ENCODE data around the gene CMSS1.
A peak's percentile ranks its signal among the peaks of the same experiment; 100 is the strongest.

The CMSS1 gene

GRCh38 chr3:100159331-100160153, 341.9 kb downstream of the CMSS1 start:
- peak; percentile 34 for DNase-seq

GRCh38 chr3:100160521-100160920, 342.9 kb downstream of the CMSS1 start:
- no peak for DNase-seq

GRCh38 chr3:100163787-100164186, 346.1 kb downstream of the CMSS1 start:
- DNase-seq, result no peak

GRCh38 chr3:100164743-100165142, 347.1 kb downstream of the CMSS1 start:
- no peak for DNase-seq

- DNase-seq, result no peak
Measured at GRCh38 chr3:100165926-100166550, 348.4 kb downstream of the CMSS1 start.

- DNase-seq, result peak; percentile 38
Measured at GRCh38 chr3:100169201-100169920, 351.7 kb downstream of the CMSS1 start.

GRCh38 chr3:100170486-100170885, 352.8 kb downstream of the CMSS1 start:
- no peak for DNase-seq

GRCh38 chr3:100171211-100171914, 353.7 kb downstream of the CMSS1 start:
- no peak for DNase-seq

- no peak for DNase-seq
Measured at GRCh38 chr3:100173961-100174360, 356.3 kb downstream of the CMSS1 start.

GRCh38 chr3:100175637-100176280, 358.1 kb downstream of the CMSS1 start:
- DNase-seq, result peak; percentile 5

GRCh38 chr3:100179692-100180349, 362.2 kb downstream of the CMSS1 start:
- no peak for DNase-seq

GRCh38 chr3:100183608-100184125, 366.0 kb downstream of the CMSS1 start:
- no peak for DNase-seq

- peak; percentile 4 for DNase-seq
Measured at GRCh38 chr3:100184948-100185570, 367.4 kb downstream of the CMSS1 start.

GRCh38 chr3:100185847-100186246, 368.2 kb downstream of the CMSS1 start:
- DNase-seq, result no peak

GRCh38 chr3:100189444-100189964, 371.8 kb downstream of the CMSS1 start:
- no peak for DNase-seq

- DNase-seq, result no peak
Measured at GRCh38 chr3:100195375-100195774, 377.7 kb downstream of the CMSS1 start.

GRCh38 chr3:100197876-100198275, 380.2 kb downstream of the CMSS1 start:
- DNase-seq, result no peak

- no peak for DNase-seq
Measured at GRCh38 chr3:100198579-100199269, 381.1 kb downstream of the CMSS1 start.

GRCh38 chr3:100205171-100205570, 387.5 kb downstream of the CMSS1 start:
- no peak for DNase-seq

- DNase-seq, result no peak
Measured at GRCh38 chr3:100206687-100207086, 389.0 kb downstream of the CMSS1 start.
